ENCODE measurements around the gene UNC119B.

- no peak for TF ChIP-seq POLR2A (IDR thresholded peaks at IDR 0.05)
- TF ChIP-seq CTCF (IDR thresholded peaks at IDR 0.05) = no peak
- TF ChIP-seq POLR2AphosphoS5 (IDR thresholded peaks at IDR 0.05) = no peak
These were observed 24.7 kb upstream of the UNC119B start for GRCh38 chr12:120685522-120685921.
